Panc1 (cell line): ENCODE data around the gene ISLR. TPM values are rescaled to one million over a fixed set of nuclear protein-coding genes. Genes with fewer than 3 reads are reported as not detected.

ENCODE experiments used
- ATAC-seq: fragments of 200-7000 bp; cut with Tn5 transposase; 2 replicates; pipeline ENCODE4 v1.9.1; 2020; ENCODE audit warnings: mild to moderate bottlenecking, moderate library complexity
- BruUV-seq: library from RNA; stranded (reverse); fragments of 400-500 nt; replicated peaks from 2 replicates; lab custom pipeline; 2021; lab: Mats Ljungman, UMichigan
- CTCF ChIA-PET: fragments of 300-600 bp; sonication (Branson Sonifier 250); formaldehyde crosslinking; loops from one replicate; lab custom pipeline; 2022; ENCODE audit warnings: antibody characterized with exemption; lab: Charles Lee
- POLR2A ChIA-PET: fragments of 300-600 bp; sonication (Branson Sonifier 250); formaldehyde crosslinking; loops from one replicate; lab custom pipeline; 2022; ENCODE audit warnings: antibody characterized with exemption; lab: Charles Lee
- DNase-seq: peaks from one replicate; pipeline ENCODE4 v3.0.0-alpha.2; 2010; ENCODE audit warnings: low read depth, low spot score
- H3K27ac ChIP-seq: 2 replicates; pipeline ENCODE4 v1.5.1; 2011; ENCODE audit warnings: mild to moderate bottlenecking, low read length, inconsistent platforms
- H3K27me3 ChIP-seq: fragments of 200-500 bp; sonication (Bioruptor generic); 2 replicates; pipeline ENCODE4 v1.6.0; 2014; ENCODE audit warnings: low read length, inconsistent platforms; ENCODE audit not compliant: control insufficient read depth, insufficient read depth
- H3K36me3 ChIP-seq: fragments of 200-500 bp; sonication (Bioruptor generic); 2 replicates; pipeline ENCODE4 v1.5.1; 2014; ENCODE audit warnings: inconsistent platforms, mild to moderate bottlenecking, low read length, moderate library complexity; ENCODE audit not compliant: control insufficient read depth, insufficient read depth
- H3K4me1 ChIP-seq: 2 replicates; pipeline ENCODE4 v1.5.1; 2011; ENCODE audit warnings: inconsistent platforms, mild to moderate bottlenecking, low read length, moderate library complexity; ENCODE audit not compliant: control insufficient read depth, insufficient read depth
- H3K4me3 ChIP-seq, 2 experiments: 2 replicates each; pipeline ENCODE4 v1.5.1; 2011 to 2012; ENCODE audit warnings: low read depth in 2 of 2, low read length in 2 of 2, mild to moderate bottlenecking in 2 of 2, inconsistent platforms in 1 of 2, moderate library complexity in 1 of 2
- H3K9me3 ChIP-seq: fragments of 200-500 bp; sonication (Bioruptor generic); 2 replicates; pipeline ENCODE4 v1.5.1; 2014; ENCODE audit warnings: low read depth, mild to moderate bottlenecking, inconsistent platforms, low read length, moderate library complexity; ENCODE audit not compliant: control insufficient read depth, insufficient read depth
- POLR2AphosphoS5 ChIP-seq: IDR thresholded peaks from 2 replicates; pipeline ENCODE4 v1.6.1; 2012; ENCODE audit warnings: mild to moderate bottlenecking, low read depth, low read length, moderate library complexity
- SIN3A ChIP-seq: IDR thresholded peaks from 2 replicates; pipeline ENCODE4 v1.6.1; 2012; ENCODE audit warnings: low read depth, mild to moderate bottlenecking, low read length, moderate library complexity, borderline replicate concordance; ENCODE audit not compliant: insufficient read depth
- TCF7L2 ChIP-seq: IDR thresholded peaks from 2 replicates; pipeline ENCODE4 v1.6.1; 2011; ENCODE audit warnings: mild to moderate bottlenecking, low read depth, low read length, inconsistent platforms
- in situ Hi-C: cut with HindIII; loops from 2 replicates; pipeline ENCODE4 v1.10.0; 2016; ENCODE audit warnings: low sequenced_read_pairs, low pct_unique_long_range_greater_than_20kb
- intact Hi-C: fragments of 100-400 bp; cut with micrococcal nuclease; formaldehyde crosslinking; loops from one replicate; pipeline ENCODE4 v1.10.0; 2022; ENCODE audit not compliant: unreplicated experiment
- total RNA-seq: library from RNA; stranded (reverse); gene quantifications from one replicate; pipeline ENCODE4 v1.2.1, GENCODE V29; 2021; ENCODE audit not compliant: unreplicated experiment
- TF ChIP-seq, protein P1 (sequence below), 2 experiments: IDR thresholded peaks; 2 replicates each; pipeline ENCODE4 v1.6.1; 2011 to 2012; ENCODE audit warnings: low read depth in 2 of 2, control low read depth in 1 of 2, low read length in 1 of 2, mild to moderate bottlenecking in 1 of 2, moderate library complexity in 1 of 2; ENCODE audit not compliant: insufficient read depth in 1 of 2
- TF ChIP-seq, protein P2 (sequence below): fragments of 450-650 bp; IDR thresholded peaks from 2 replicates; pipeline ENCODE4 v1.5.1; 2017; ENCODE audit warnings: mild to moderate bottlenecking

The ISLR gene
- total RNA-seq, 1 experiment from 2014 or later = 0.28 TPM

DNA sequence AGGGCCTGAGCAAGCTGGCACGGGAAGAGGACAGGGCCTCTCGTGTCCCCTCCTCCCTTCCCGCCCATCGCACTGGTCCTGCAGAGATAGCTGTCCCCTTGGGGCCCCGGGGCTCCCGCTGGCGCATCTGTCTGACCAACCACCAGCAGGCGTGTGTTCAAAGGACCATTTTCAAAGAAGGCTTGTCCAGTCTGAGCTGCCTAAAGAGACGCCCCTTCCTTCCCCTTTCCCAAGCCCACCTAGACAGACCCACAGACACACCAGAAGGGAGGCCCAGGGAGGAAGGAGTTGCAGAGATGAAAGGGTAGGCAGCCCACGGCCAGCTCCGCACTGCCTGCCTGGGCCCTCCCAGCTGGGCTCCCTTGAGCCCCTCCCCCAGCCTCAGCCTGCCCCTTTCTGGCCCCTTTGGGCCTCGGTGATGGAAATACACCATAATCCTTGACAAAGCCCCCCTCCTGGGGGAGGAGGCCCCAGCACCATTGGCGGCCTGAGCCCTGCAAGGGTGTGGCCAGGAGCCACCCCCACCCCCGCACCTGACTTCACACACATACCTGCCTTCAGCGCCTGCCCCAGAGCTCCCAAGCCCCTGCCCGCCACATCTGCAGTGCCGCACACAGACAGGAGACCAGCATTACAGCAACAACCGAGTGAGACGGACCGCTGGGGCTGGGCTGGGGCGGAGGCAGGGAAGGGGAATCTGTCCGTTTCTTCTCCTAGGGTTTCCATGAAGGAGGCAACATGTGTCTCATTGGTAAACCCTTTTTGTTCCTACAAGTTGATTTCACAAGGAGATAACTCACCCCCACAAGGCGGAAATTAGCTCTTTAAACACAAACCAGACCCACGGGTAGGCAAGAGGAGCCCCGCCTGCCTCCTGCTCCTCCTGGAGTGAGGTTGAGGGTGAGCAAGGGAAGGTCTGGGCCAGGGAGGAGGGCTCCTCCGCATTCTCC is 29.2 kb downstream of the ISLR start, which contains the start of gene STRA6:
STRA6 (minus strand) TSS at position 336 of the 950 bp plus-strand sequence. CDS start 520 bp downstream, outside the sequence.
- intact Hi-C loops (no loop called here), in situ Hi-C loops (no loop called here)
- H3K9me3 ChIP-seq = no peaks in the 10 kb centered on the region
- ATAC-seq (no peak), DNase-seq (no peak)
- H3K4me3 ChIP-seq = peak within 1 kb of the TSS in 1 of 2 experiments; percentile 1; a peak in 1 of 4 replicates
- peaks cover 36% of the 10 kb centered on the region for H3K4me1 ChIP-seq
- peak within 1 kb of the TSS; percentile 76 for H3K27ac ChIP-seq
- ChIA-PET POLR2A (interaction anchor here (0.7 kb wide), 3 partner anchors 32 to 377 kb away, joined by 3 read pairs; no protein-coding TSS in a partner anchor), CTCF (interaction anchor here (0.7 kb wide), 2 partner anchors 12 to 17 kb away, joined by 3 to 4 read pairs; no protein-coding TSS in a partner anchor)
- H3K27me3 ChIP-seq = no peaks in the 10 kb centered on the region
- TF ChIP-seq, protein P1, sequence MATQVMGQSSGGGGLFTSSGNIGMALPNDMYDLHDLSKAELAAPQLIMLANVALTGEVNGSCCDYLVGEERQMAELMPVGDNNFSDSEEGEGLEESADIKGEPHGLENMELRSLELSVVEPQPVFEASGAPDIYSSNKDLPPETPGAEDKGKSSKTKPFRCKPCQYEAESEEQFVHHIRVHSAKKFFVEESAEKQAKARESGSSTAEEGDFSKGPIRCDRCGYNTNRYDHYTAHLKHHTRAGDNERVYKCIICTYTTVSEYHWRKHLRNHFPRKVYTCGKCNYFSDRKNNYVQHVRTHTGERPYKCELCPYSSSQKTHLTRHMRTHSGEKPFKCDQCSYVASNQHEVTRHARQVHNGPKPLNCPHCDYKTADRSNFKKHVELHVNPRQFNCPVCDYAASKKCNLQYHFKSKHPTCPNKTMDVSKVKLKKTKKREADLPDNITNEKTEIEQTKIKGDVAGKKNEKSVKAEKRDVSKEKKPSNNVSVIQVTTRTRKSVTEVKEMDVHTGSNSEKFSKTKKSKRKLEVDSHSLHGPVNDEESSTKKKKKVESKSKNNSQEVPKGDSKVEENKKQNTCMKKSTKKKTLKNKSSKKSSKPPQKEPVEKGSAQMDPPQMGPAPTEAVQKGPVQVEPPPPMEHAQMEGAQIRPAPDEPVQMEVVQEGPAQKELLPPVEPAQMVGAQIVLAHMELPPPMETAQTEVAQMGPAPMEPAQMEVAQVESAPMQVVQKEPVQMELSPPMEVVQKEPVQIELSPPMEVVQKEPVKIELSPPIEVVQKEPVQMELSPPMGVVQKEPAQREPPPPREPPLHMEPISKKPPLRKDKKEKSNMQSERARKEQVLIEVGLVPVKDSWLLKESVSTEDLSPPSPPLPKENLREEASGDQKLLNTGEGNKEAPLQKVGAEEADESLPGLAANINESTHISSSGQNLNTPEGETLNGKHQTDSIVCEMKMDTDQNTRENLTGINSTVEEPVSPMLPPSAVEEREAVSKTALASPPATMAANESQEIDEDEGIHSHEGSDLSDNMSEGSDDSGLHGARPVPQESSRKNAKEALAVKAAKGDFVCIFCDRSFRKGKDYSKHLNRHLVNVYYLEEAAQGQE (IDR thresholded peaks at IDR 0.05; ENCODE audit: insufficient read depth in 1 of 2, low read depth in 2 of 2, low read length in 1 of 2) = no peak
- TF ChIP-seq TCF7L2 = no peak
- no peak for TF ChIP-seq SIN3A
- TF ChIP-seq, protein P2, sequence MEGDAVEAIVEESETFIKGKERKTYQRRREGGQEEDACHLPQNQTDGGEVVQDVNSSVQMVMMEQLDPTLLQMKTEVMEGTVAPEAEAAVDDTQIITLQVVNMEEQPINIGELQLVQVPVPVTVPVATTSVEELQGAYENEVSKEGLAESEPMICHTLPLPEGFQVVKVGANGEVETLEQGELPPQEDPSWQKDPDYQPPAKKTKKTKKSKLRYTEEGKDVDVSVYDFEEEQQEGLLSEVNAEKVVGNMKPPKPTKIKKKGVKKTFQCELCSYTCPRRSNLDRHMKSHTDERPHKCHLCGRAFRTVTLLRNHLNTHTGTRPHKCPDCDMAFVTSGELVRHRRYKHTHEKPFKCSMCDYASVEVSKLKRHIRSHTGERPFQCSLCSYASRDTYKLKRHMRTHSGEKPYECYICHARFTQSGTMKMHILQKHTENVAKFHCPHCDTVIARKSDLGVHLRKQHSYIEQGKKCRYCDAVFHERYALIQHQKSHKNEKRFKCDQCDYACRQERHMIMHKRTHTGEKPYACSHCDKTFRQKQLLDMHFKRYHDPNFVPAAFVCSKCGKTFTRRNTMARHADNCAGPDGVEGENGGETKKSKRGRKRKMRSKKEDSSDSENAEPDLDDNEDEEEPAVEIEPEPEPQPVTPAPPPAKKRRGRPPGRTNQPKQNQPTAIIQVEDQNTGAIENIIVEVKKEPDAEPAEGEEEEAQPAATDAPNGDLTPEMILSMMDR = no peak
- TF ChIP-seq POLR2AphosphoS5 = no peak
- no peaks in the 10 kb centered on the region for H3K36me3 ChIP-seq
- no TSS peak for BruUV-seq

DNA sequence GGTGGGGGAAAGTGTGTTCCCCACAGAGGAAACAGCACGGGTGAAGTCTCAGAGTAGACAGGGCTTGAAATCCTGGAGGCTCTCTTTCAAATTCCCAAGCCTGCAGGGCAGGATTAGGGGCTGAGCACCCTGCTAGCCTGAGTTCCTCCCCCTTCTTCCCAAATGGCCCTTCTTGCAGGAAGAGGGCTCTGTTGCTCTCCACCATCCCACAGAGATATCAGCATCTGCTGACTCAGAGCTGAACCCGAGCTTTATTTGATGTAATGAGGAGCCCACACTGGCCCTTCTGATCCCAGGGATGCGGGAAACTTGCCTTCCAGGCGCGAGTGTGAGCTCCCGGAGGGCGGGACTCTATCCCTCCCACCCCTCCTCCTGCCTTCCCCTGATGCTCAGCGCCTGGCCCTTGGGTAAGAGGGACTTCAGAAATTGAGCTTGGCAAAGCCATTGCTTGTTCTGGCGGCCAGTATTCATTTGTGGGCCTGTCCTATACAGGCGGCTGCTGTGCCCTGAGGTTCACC is 30.5 kb downstream of the ISLR start:
- no peak for DNase-seq
- POLR2A ChIA-PET = no interaction called here
- Histone ChIP-seq H3K4me1 (peaks cover 36% of the 10 kb centered on the region), H3K36me3 (no peaks in the 10 kb centered on the region), H3K9me3 (no peaks in the 10 kb centered on the region), H3K27me3 (no peaks in the 10 kb centered on the region), H3K4me3 (no peak overlapping the region), H3K27ac (no peak overlapping the region)
- intact Hi-C loops = no loop called here
- in situ Hi-C loops = no loop called here
- no TSS peak for BruUV-seq
- no peak for ATAC-seq
- CTCF ChIA-PET = no interaction called here
- TF ChIP-seq, protein P1 (IDR thresholded peaks at IDR 0.05; ENCODE audit: insufficient read depth in 1 of 2, low read depth in 2 of 2, low read length in 1 of 2) = no peak
